Ramos (cell line): ENCODE results near the gene ZNF783.
"Not testable (repeated sequence)": the region's sequence is repeated elsewhere in the genome, so short reads cannot be mapped to it uniquely, and the experiment has no call there.

Source experiments
- in situ Hi-C: fragments of 300-500 bp; cut with MboI; formaldehyde crosslinking; loops from one replicate; pipeline ENCODE4 v1.14.3; 2022; ENCODE audit warnings: low sequenced_read_pairs; ENCODE audit not compliant: unreplicated experiment

The ZNF783 gene

GRCh38 chr7:149239345-149240143 lies 22.5 kb upstream of the ZNF783 start, which contains the start of gene ZNF212:
ZNF212 (plus strand) TSS chr7:149239651; CDS start chr7:149239779, 128 bp downstream.
- in situ Hi-C loops, result no loop called here

- in situ Hi-C loops, result no loop called here
Observed at GRCh38 chr7:149240637-149241036, 21.4 kb upstream of the ZNF783 start.

DNA sequence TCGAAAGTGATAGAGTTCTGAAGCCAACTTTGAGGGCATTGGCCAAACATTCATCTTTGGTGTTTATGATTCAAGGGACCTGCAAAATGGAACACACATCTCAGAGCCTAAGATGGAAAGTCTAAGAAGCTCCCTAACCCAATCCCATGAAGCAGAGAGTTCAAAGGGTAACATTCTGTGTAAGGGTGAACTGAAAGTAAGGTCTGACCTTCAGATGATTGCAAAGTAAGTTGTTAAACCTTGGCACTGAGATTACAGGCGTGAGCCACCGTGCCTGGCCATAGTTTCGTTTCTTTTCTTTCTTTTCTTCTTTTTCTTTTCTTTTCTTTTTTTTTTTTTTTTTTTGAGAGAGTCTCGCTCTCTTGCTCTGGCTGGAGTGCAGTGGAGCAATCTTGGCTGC lies 20.3 kb upstream of the ZNF783 start:
- in situ Hi-C loops, result no loop called here

DNA sequence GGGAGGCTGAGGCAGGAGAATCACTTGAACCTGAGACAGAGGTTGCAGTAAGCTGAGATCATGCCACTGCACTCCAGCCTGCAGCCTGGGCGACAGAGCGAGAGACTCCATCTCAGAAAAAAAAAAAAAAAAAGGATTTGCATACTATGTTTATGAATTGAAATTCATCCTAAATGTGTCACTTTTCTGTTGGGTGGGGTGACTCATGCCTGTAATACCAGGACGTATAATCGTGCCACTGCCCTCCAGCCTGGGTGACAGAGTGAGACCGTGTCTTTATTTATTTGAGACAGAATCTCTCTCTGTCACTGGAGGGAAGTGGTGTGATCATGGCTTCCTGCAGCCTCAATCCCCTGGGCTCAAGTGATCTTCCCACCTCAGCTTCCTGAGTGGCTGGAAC lies 16.8 kb upstream of the ZNF783 start:
- in situ Hi-C loops, result no loop called here

GRCh38 chr7:149245744-149246143 lies 16.3 kb upstream of the ZNF783 start:
- in situ Hi-C loops, result no loop called here

DNA sequence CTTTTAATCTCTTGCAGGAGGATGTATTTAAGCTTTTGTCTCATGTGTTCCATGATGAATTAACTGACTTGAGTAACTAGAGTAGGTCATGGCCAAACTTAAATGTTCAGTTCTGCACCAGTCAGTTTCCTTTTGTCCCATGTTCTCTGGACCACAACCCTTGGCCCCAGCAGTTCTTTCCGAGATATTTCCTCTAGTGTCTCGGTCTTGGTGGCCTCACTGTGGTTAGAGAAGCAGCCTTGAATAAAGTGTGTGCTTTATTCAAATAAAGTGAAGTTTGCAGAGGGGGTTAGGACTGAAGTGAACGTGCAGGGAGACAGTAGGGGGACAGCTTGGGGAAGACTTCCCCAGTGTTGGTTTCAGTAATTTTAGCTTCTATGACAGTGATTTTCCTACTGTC lies 13.2 kb upstream of the ZNF783 start:
- in situ Hi-C loops, result no loop called here

DNA sequence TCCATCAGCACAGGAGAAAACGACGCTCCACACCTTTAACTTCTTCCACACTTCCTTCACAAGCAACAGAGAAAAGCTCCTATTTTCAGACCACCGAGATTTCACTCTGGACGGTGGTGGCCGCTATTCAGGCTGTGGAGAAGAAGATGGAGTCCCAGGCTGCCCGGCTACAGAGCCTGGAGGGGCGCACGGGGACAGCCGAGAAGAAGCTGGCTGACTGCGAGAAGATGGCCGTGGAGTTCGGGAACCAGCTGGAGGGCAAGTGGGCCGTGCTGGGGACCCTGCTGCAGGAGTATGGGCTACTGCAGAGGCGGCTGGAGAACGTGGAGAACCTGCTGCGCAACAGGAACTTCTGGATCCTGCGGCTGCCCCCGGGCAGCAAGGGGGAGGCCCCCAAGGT lies 11.8 kb upstream of the ZNF783 start:
- in situ Hi-C loops, result not testable (repeated sequence)

- in situ Hi-C loops, result not testable (repeated sequence)
Observed at GRCh38 chr7:149251518-149251917, 10.5 kb upstream of the ZNF783 start.

GRCh38 chr7:149252378-149252777 lies 9.6 kb upstream of the ZNF783 start:
- in situ Hi-C loops, result no loop called here

GRCh38 chr7:149253665-149254064 lies 8.3 kb upstream of the ZNF783 start:
- in situ Hi-C loops, result no loop called here

DNA sequence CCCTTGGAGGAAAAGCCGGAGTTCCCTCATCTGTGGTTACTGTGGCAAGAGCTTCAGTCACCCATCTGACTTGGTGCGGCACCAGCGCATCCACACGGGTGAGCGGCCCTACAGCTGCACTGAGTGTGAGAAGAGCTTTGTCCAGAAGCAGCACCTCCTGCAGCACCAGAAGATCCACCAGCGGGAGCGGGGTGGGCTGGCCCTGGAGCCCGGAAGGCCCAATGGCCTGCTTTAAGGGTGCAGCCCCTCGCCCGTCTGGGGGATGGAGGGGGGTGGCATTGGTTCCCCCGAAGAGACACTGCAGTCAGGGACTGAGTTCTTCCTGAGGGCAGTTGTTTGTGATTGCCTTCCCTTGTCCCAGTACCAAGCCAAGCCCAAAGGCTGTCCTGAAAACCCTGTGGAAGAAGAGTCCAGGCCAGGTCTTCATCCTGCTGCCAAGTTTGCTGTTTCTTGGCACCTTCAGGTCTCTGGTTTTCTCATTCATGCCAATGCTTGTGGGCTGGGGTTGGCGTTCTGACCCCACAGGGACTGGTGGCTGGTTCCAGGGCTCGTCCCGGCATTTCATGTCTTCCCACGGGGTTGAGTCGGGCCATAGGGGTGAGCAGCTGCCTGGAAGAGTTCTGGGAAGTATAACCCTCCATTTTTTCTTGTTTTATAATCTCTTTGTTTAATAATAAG lies 7.7 kb upstream of the ZNF783 start:
- in situ Hi-C loops, result no loop called here

- in situ Hi-C loops, result no loop called here
Observed at GRCh38 chr7:149255174-149255573, 6.8 kb upstream of the ZNF783 start.

GRCh38 chr7:149256568-149256967 lies 5.4 kb upstream of the ZNF783 start:
- in situ Hi-C loops, result no loop called here

GRCh38 chr7:149257146-149257545 lies 4.8 kb upstream of the ZNF783 start:
- in situ Hi-C loops, result no loop called here

DNA sequence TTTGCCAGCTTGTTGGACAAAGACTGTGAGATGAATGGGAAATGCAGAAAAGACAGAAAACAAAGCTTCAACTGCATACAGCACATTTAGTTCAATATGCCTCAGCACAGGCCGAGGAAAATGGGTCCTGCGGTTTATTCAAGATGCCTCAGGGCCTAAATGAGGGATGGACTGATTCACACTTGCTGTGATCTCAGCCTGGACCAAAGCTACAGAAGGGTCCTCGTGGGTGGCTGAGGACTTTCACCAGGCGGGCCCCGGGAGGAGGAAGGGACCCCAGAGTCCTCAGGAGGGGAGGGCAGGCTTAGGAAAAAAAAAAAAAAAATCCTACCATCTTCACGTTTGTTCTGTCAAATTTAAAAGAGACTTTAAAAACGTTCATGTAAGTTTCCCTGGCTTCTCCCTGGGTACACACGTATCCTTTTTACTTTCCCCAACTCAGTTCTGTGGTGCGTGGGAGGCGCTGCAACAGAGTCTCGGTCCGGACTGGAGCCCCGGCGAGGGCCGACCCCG lies 624 bp upstream of the ZNF783 start:
- in situ Hi-C loops, result no loop called here

DNA sequence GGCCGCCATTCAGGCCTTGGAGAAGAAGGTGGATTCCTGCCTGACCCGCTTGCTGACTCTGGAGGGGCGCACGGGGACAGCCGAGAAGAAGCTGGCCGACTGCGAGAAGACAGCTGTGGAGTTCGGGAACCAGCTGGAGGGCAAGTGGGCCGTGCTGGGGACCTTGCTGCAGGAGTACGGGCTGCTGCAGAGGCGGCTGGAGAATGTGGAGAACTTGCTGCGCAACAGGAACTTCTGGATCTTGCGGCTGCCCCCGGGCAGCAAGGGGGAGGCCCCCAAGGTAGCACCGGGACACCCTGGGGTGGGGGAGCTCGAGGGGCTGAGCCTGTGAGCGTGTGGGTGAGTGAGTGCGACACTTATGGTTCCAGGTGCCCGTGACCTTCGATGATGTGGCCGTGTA lies 4.5 kb downstream of the ZNF783 start:
- in situ Hi-C loops, result no loop called here

- in situ Hi-C loops, result no loop called here
Observed at GRCh38 chr7:149267733-149268132, 5.7 kb downstream of the ZNF783 start.

- in situ Hi-C loops, result not testable (repeated sequence)
Observed at GRCh38 chr7:149274424-149274823, 12.4 kb downstream of the ZNF783 start.

- in situ Hi-C loops, result no loop called here
Observed at GRCh38 chr7:149277871-149278270, 15.9 kb downstream of the ZNF783 start.

GRCh38 chr7:149278396-149278795 lies 16.4 kb downstream of the ZNF783 start:
- in situ Hi-C loops, result no loop called here

DNA sequence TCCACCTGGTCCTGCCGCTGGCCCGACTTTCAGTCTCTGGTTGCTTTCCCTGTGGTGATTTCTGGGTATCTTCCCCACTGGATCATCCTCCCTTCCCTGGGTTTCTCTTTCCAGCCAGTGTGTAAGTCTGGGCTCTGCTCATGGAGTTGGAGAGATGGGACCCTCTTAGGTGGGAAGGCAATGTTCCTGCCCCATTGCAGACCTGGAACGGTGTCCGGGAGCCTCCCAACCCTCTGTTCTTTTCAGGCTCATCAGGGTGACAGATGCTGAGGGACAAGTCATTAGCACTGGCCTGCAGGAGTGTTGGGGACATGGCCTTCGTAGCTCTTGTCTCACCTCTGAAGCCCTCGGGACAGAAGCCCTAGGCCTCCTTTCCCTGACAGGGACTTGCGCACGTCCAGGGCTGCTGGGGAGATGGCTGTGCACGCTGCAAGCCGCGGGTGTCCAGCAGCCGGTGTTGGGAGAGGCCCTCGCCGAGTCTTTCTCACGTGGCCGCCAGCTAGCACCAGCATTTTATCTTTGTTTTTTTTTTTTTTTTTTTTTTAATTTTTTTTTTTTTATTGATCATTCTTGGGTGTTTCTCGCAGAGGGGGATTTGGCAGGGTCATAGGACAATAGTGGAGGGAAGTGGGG lies 17.2 kb downstream of the ZNF783 start:
- in situ Hi-C loops, result no loop called here
